NCI-H128 (cell line): ENCODE measurements around the gene IL23R.

Source experiments
- DNase-seq: peaks from one replicate; lab custom pipeline; 2025; ENCODE audit not compliant: unreplicated experiment; lab: John Stamatoyannopoulos, UW

Gene IL23R

GRCh38 chr1:67228791-67229190, 62.5 kb downstream of the IL23R start:
- DNase-seq: no peak

- DNase-seq: no peak
These were observed 64.3 kb downstream of the IL23R start for GRCh38 chr1:67230539-67230938.

GRCh38 chr1:67236277-67236676, 70.0 kb downstream of the IL23R start:
- no peak for DNase-seq

- no peak for DNase-seq
These were observed 73.5 kb downstream of the IL23R start for GRCh38 chr1:67239738-67240137.

- no peak for DNase-seq
These were observed 75.0 kb downstream of the IL23R start for GRCh38 chr1:67241200-67241746.

GRCh38 chr1:67242016-67242415, 75.8 kb downstream of the IL23R start:
- DNase-seq: no peak

- no peak for DNase-seq
These were observed 83.9 kb downstream of the IL23R start for GRCh38 chr1:67250051-67250653.

GRCh38 chr1:67256291-67257172, 90.3 kb downstream of the IL23R start:
- DNase-seq: no peak

- DNase-seq: no peak
These were observed 90.9 kb downstream of the IL23R start for GRCh38 chr1:67257173-67257535.

- no peak for DNase-seq
These were observed 95.4 kb downstream of the IL23R start for GRCh38 chr1:67261680-67262079.

GRCh38 chr1:67262735-67263134, 96.5 kb downstream of the IL23R start:
- no peak for DNase-seq

- DNase-seq: no peak
These were observed 97.9 kb downstream of the IL23R start for GRCh38 chr1:67264152-67264551.

- no peak for DNase-seq
These were observed 98.6 kb downstream of the IL23R start for GRCh38 chr1:67264899-67265298.

- DNase-seq: no peak
These were observed 102.8 kb downstream of the IL23R start for GRCh38 chr1:67269061-67269460.

- no peak for DNase-seq
These were observed 104.3 kb downstream of the IL23R start for GRCh38 chr1:67270541-67270940.

- DNase-seq: no peak
These were observed 107.3 kb downstream of the IL23R start for GRCh38 chr1:67273591-67273990.

GRCh38 chr1:67274623-67275325, 108.5 kb downstream of the IL23R start:
- DNase-seq: no peak

GRCh38 chr1:67280696-67281095, 114.4 kb downstream of the IL23R start:
- DNase-seq: no peak

- no peak for DNase-seq
These were observed 115.0 kb downstream of the IL23R start for GRCh38 chr1:67281244-67281643.

- DNase-seq: no peak
These were observed 119.7 kb downstream of the IL23R start for GRCh38 chr1:67285780-67286488.

GRCh38 chr1:67290236-67290635, 124.0 kb downstream of the IL23R start:
- no peak for DNase-seq
